ENCODE measurements around the gene BIRC3.

GRCh38 chr11:102291831-102292230, 25.5 kb upstream of the BIRC3 start:
- TF ChIP-seq GATA2 (IDR thresholded peaks at IDR 0.05; ENCODE audit: low read depth, low read length), result no peak
- no peak for TF ChIP-seq GATA3 (IDR thresholded peaks at IDR 0.05; ENCODE audit: low read depth, low read length)

All from SH-SY5Y (cell line).